ENCODE results near the gene TBC1D16.

TBC1D16 gene

DNA sequence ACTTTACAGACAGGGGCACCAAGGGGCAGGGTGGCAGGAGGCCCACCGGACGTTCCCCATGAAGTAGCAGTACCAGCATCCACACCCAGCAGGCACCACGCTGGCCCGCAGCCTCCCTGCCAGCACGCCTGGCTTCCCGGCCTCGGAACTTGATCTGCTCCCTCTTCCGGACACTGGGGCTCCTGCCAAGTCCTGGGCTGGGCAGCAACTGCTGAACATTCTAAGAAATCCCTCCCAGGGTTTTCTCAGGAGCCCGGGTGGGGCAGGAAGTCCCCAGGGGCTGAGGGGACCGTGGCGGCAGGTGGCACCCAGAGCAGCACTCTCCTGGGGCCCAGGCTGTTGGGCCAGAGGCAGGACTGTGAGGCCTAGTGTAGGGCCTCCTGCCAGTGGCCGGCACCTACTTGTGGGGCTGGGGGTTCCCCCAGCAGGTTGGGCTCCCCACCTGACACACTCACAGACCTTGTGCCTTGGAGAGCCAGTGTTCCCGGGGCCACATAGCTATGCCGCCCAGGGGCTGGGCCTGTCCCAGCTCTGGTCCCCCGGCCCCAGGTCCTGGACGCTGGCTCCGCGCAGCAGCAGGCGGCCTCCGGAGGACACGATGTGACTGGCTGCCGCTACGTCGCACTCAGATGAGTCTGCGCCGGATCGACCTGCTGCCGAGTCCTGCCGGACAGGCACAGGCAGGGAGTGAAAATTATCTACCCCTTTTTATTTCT is 110.3 kb downstream of the TBC1D16 start:
- H3K27ac ChIP-seq, result peak overlapping the region; percentile 65
- TF ChIP-seq, protein P1, sequence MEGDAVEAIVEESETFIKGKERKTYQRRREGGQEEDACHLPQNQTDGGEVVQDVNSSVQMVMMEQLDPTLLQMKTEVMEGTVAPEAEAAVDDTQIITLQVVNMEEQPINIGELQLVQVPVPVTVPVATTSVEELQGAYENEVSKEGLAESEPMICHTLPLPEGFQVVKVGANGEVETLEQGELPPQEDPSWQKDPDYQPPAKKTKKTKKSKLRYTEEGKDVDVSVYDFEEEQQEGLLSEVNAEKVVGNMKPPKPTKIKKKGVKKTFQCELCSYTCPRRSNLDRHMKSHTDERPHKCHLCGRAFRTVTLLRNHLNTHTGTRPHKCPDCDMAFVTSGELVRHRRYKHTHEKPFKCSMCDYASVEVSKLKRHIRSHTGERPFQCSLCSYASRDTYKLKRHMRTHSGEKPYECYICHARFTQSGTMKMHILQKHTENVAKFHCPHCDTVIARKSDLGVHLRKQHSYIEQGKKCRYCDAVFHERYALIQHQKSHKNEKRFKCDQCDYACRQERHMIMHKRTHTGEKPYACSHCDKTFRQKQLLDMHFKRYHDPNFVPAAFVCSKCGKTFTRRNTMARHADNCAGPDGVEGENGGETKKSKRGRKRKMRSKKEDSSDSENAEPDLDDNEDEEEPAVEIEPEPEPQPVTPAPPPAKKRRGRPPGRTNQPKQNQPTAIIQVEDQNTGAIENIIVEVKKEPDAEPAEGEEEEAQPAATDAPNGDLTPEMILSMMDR (conservative IDR thresholded peaks at IDR 0.05), result peak; percentile 46

DNA sequence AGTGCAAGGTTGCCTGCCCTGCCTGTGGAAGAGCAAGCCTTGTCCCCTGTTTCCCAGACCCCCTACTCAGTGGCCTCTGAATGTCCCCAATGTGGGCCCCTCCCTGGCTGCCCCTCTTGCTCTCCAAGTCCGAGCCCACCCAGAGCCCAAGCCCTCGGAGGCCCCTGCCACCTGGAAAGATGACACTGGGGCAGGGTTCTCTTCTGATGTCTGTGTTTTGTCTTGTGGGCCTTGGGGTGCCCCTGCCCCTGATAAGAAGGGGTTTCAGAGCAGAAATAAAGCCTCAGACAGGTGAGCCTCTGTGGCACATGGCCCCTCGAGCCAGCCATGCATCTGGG is 111.1 kb downstream of the TBC1D16 start:
- peak overlapping the region; percentile 65 for H3K27ac ChIP-seq
- TF ChIP-seq, protein P1 (conservative IDR thresholded peaks at IDR 0.05), result no peak

DNA sequence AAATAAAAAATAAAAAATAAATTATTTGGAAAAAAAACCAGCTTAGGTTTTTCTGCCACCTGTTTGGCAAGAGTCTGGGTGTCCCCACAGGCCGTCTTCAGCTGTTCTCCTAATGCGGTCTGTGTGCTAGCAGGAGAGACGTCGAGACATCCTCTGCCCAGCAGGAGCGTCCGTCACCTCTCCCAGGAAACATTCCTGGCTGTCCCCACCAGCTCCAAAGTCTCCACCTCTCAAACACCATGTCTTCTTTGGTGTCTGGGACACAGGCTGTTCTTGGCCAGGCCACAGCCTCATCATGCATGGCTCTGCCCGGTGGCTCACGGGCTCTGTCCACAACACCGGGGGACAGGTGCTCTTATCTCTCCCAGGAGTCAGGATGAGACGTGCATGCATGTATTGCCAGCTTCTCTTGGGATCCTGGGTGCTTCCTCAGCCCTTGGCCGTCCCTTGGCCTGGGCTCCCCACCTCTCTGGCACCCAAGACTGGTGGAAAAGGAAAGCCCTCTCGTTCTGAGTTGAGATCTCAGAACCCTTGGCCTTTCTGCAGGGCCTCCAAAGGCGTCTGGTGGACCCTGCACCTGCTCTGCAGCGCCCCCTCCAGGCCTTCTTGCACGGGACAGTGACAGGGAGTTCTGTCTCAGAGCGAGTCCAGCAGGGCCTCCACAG is 111.6 kb downstream of the TBC1D16 start:
- TF ChIP-seq, protein P1 (conservative IDR thresholded peaks at IDR 0.05), result peak; percentile 33; the same call in 1 of the 2 replicates
- H3K27ac ChIP-seq, result peak overlapping the region; percentile 65; the same call in 1 of the 2 replicates

DNA sequence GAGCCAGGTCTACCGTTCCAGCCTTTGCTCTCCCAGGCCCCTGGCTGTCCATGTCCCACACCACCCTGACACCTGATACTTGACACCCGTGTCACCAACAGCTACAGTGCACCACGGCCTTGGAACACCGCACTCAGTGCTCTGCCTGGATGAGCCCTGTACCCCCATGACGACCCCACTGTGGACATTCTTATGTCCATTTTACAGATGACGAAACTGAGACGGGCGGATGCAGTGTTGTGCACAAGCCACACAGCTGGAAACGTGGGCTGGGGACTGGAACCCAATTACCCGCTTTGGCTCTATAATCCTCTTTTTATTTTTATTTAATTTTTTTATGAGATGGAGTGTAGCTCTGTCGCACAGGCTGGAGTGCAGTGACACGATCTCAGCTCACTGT is 112.9 kb downstream of the TBC1D16 start:
- TF ChIP-seq, protein P1 (conservative IDR thresholded peaks at IDR 0.05), result no peak
- H3K27ac ChIP-seq, result no peak overlapping the region

DNA sequence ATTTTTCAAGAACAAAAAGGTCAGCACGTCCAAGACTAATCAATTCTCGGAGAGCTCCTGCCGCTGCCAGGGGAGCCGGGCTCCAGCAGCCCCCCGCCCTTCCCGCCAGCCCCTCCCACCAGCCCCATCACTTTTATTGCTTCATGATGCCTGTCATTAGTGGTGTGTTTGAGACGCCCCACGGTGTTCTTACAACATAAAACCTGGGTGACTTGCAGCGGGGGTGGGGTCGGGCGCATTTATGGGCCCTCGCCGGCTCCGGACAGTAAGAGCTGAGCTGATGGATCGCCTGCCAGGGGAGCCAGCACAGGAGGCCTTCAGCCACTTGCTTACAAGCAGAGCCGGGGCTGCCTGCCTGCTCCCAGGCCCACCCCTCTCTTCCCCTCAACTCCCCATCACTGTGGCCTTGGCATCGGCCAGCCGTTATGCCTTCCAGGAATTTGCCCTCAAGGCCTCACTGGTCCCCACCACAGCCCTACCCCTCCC is 113.5 kb downstream of the TBC1D16 start:
- TF ChIP-seq, protein P1 (conservative IDR thresholded peaks at IDR 0.05), result no peak
- H3K27ac ChIP-seq, result no peak overlapping the region

DNA sequence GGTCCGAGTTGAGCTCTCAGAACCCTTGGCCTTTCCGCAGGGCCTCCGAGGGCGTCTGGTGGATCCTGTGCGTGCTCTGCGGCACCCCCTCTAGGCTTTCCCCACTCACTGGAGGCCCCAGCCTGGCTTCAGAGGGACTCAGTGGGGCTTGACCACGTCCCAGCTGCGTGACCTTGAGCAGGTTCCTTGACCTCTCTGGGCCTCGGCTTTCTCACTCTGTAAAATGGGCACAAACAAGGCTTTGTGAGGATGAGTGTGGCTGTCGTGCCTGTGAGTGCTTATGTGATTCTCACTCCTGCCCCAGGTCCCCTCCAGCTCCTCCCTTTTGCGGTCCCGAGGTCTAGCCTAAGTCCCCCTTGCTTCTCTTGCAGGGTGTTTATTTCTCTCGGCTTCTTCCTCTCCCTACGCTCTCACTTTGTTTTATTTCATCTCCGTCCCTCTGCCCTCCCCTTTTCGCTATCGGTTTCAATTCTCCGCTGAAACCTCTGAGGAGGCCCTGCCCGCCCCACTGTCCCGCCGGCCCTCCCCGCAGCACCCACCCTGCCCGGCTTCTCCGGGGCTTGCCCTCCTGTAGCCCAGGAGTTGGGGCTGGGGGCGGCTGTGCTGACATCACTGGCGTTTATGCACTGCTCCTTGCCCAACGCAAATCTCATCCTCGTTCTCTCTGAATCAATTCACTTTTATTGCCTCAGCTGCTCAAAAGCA is 114.1 kb downstream of the TBC1D16 start:
- TF ChIP-seq, protein P1 (conservative IDR thresholded peaks at IDR 0.05), result no peak
- H3K27ac ChIP-seq, result no peak overlapping the region

DNA sequence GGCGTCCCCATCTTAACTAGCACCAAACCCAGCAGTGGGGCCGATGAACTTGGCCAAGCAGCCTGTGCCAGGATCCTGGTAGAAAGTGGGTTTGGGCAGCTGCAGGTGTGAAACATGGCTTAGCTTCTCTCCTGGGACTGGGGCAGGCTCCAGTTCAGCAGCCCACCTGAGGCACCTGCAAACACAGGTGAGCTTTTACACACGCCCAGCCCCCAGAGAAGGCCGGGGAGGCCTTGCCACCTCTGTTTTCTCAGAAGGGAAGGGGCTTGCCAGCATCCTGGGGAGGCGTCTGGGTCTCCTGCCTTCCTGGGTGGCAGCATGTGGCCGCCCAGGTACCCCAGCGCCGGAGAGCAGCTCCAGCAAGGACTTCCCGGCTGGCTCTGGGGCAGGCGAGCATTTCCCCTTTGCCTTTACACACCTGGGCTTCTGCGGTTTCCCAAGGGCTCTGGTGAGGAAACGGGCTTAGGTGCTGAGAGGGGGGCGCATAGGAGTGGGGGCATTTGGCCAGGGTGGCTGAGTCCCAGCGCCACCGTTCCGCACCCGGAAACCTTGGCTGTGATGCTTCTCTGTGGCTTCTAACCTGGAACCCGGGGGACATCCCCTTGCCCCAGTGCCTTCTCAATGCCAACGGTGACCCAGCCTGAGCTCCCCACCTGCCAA is 114.8 kb downstream of the TBC1D16 start:
- H3K27ac ChIP-seq, result peak overlapping the region; percentile 86; the same call in 1 of the 2 replicates
- TF ChIP-seq, protein P1 (conservative IDR thresholded peaks at IDR 0.05), result no peak
